AG04449 (cell line): ENCODE measurements around the gene SPANXN2.
"Not testable (repeated sequence)": the region's sequence is repeated elsewhere in the genome, so short reads cannot be mapped to it uniquely, and the experiment has no call there.

ENCODE experiments used
- CTCF ChIA-PET: fragments of 350-600 bp; formaldehyde crosslinking; extraction: SDS; loops from one replicate; lab custom pipeline; 2021; ENCODE audit warnings: antibody characterized with exemption; lab: Yijun Ruan, JAX
- POLR2A ChIA-PET: fragments of 400-600, 350-600 bp; formaldehyde crosslinking; extraction: SDS; loops from one replicate; lab custom pipeline; 2020; ENCODE audit warnings: antibody characterized with exemption, inconsistent platforms; lab: Yijun Ruan, JAX
- DNase-seq: peaks from one replicate; pipeline ENCODE4 v3.0.0-alpha.2; 2010; ENCODE audit warnings: low read depth, low spot score
- H3K4me3 ChIP-seq: 2 replicates; pipeline ENCODE4 v1.5.1; 2011; ENCODE audit warnings: low read depth, mild to moderate bottlenecking, control low read depth, low read length
- TF ChIP-seq, protein P1 (sequence below): IDR thresholded peaks from one replicate; pipeline ENCODE4 v1.5.1; 2011; ENCODE audit warnings: mild to moderate bottlenecking, moderate library complexity, low read length, control low read depth, inconsistent platforms; ENCODE audit not compliant: insufficient read depth; ENCODE audit errors: missing control alignments

The SPANXN2 gene, protein sequence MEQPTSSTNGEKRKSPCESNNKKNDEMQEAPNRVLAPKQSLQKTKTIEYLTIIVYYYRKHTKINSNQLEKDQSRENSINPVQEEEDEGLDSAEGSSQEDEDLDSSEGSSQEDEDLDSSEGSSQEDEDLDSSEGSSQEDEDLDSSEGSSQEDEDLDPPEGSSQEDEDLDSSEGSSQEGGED

DNA sequence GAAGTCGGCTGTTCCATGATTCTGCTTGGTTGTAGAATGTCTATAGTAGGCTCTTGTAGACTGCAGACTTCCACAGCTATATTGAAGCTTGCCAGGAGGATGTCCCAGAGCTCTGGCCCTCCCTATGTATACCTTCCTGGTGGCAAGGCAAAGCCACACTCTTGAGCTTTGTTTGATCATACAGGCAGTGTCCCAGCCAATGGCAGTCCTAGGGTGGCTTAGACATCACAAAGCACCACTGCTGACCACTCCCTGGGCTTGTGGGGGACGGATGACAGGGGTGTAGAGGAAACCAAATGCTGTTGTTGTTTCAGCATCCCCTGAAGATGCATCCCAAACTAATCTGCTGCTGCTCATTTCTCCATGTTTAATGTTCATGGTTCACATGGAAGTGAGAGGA is at the start of gene SPANXN2:
Gene SPANXN2, minus strand, starts transcription at position 101 of the 400 bp plus-strand sequence. Its CDS starts 84 bp downstream, at position 17.
- DNase-seq, H3K4me3 ChIP-seq, POLR2A ChIA-PET, CTCF ChIA-PET: not testable (repeated sequence)

DNA sequence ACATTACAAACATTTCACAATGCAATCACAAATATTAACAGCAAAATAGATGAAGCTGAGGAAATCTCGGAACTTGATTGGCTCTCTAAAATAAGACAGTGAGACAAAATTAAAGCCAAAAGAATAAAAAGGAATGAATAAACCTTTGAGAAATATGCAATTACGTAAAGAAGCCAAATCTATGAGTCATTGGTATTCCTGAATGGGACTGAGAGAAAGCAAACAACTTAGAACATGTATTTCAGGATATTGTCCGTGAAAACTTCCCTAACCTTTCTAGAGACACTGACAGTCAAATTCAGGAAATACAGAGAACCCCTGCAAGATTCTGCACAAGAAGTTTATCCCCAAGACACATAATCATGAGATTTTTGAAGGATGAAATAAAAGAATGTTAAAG is 48.4 kb upstream of the SPANXN2 start:
- ChIA-PET POLR2A (no interaction called here), CTCF (no interaction called here)
- TF ChIP-seq, protein P1, sequence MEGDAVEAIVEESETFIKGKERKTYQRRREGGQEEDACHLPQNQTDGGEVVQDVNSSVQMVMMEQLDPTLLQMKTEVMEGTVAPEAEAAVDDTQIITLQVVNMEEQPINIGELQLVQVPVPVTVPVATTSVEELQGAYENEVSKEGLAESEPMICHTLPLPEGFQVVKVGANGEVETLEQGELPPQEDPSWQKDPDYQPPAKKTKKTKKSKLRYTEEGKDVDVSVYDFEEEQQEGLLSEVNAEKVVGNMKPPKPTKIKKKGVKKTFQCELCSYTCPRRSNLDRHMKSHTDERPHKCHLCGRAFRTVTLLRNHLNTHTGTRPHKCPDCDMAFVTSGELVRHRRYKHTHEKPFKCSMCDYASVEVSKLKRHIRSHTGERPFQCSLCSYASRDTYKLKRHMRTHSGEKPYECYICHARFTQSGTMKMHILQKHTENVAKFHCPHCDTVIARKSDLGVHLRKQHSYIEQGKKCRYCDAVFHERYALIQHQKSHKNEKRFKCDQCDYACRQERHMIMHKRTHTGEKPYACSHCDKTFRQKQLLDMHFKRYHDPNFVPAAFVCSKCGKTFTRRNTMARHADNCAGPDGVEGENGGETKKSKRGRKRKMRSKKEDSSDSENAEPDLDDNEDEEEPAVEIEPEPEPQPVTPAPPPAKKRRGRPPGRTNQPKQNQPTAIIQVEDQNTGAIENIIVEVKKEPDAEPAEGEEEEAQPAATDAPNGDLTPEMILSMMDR = no peak
- no peak overlapping the region for H3K4me3 ChIP-seq
- DNase-seq = no peak

DNA sequence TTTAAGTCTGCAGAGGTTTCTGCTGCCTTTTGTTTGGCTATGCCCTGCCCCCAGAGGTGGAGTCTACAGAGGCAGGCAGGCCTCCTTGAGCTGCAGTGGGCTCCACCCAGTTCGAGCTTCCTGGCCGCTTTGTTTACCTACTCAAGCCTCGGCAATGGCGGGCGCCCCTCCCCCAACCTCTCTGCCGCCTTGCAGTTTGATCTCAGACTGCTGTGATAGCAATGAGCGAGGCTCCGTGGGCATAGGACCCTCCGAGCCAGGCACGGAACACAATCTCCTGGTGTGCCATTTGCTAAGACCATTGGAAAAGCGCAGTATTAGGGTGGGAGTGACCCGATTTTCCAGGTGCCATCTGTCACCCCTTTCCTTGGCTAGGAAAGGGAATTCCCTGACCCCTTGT is 47.2 kb upstream of the SPANXN2 start:
- CTCF ChIA-PET, DNase-seq, POLR2A ChIA-PET, H3K4me3 ChIP-seq: not testable (repeated sequence)

DNA sequence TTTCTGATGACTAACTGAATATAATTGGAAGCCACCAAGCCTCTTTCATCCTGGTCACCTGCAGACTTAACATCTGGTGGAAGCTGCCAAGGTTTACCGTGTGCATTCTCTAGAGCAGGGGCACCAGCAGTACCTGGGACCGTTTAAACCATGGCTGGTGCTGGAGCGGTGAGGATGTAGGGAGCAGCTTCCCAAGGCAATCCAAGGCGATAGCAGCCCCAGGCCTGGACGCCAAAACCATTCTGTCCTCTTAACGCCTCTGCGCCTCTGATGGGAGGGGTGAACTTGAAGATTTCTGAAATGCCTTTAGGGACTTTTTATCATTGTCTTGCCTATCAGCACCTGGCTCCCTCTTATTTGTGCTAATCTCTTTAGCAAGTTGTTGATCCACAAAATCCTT is 37.3 kb upstream of the SPANXN2 start:
- TF ChIP-seq, protein P1 = no peak
- CTCF ChIA-PET = no interaction called here
- H3K4me3 ChIP-seq = no peak overlapping the region
- POLR2A ChIA-PET = no interaction called here
- no peak for DNase-seq

DNA sequence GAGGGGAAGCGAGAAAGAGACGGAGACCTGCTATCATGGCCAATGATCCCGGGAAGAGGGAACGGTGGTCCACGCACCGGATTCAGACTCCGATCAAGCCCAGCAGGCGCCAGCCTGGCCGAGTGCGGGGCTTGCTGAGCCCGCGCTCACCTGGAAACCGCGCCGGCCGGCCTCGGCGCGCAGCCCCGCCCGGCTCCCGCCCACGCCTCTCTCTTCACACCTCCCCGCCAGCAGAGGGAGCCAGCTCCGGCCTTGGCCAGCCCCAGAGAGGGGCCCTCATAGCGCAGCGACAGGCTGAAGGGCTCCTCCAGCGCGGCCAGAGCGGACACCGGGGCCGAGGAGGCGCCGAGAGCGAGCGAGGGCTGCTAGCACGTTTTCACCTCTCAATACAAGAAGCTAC is 36.8 kb upstream of the SPANXN2 start:
- DNase-seq = no peak
- no peak overlapping the region for H3K4me3 ChIP-seq
- ChIA-PET CTCF (no interaction called here), POLR2A (no interaction called here)
- TF ChIP-seq, protein P1 = no peak

DNA sequence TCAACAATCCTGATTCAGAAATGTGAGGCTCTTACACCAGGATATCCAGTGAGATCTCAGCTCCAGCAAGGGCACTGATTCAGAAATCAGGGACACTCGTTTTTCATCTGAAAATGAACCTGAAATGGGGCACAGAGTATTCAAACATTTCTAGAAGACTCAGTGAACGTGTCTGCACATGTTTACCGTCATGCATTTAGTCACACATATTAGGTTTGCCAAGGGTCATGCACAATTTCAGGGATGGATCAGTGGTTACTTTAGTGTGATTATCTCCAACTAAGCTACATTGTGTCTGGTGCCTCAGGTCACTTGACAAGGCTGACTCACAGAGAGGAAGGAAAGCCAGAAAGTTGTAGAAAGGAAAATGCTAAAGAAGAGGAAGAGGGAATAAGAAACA is 33.6 kb upstream of the SPANXN2 start:
- CTCF ChIA-PET = no interaction called here
- TF ChIP-seq, protein P1 = no peak
- no peak overlapping the region for H3K4me3 ChIP-seq
- DNase-seq = no peak
- POLR2A ChIA-PET = no interaction called here

DNA sequence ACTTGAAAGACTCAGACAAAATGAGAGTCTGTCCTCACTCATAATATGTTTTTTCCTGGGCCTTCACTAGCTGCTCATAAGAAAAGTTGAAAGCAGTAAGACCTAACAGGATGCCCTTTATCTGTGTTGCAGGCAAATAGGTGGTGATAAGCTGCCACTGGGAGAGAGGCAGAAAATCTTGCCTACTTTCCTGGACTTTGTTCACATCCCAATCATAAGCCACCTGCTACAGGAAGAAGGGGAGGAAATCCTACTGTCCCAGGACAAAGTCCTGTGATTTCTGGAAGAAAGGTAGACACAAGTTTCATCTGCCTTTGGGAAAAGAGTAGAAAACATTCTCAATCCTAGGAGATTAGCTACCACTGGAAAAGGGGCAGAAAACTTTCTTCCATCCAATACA is 13.3 kb upstream of the SPANXN2 start:
- POLR2A ChIA-PET = no interaction called here
- TF ChIP-seq, protein P1 = no peak
- H3K4me3 ChIP-seq = no peak overlapping the region
- CTCF ChIA-PET = no interaction called here
- no peak for DNase-seq
